Natural killer cell treated with Interleukin-12 subunit alpha and Interleukin-12 subunit beta and Interleukin-15 and Interleukin-18, amount 100 ng/mL, for 72 hours (primary cell): ENCODE results near the gene PRR23C. TPM values are rescaled to one million over a fixed set of nuclear protein-coding genes. Genes with fewer than 3 reads are reported as not detected.
A peak's percentile ranks its signal among the peaks of the same experiment; 100 is the strongest.
"Not testable (repeated sequence)": the region's sequence is repeated elsewhere in the genome, so short reads cannot be mapped to it uniquely, and the experiment has no call there.

ENCODE experiments used
- ATAC-seq, 2 donors: fragments of 150-1000 bp; cut with Tn5 transposase in 1 of 2; sonication (Bioruptor Pico), chemical (Tn5 transposase) in 1 of 2; 2 replicates each; pipeline ENCODE4 v1.10.0; 2021
- DNase-seq: peaks from one replicate; pipeline ENCODE4 v3.0.0; 2022; ENCODE audit warnings: low spot score
- H3K27ac Mint-ChIP-seq, 2 donors: 1 replicate in 1 of 2; 2 replicates in 1 of 2; pipeline ENCODE4 v1.8.0; 2022; ENCODE audit warnings: mixed read lengths in 2 of 2, mild to moderate bottlenecking in 1 of 2, moderate library complexity in 1 of 2
- H3K27me3 Mint-ChIP-seq, 2 donors: 1 replicate in 1 of 2; 2 replicates in 1 of 2; pipeline ENCODE4 v1.8.0; 2022; ENCODE audit warnings: mixed read lengths in 2 of 2
- H3K36me3 Mint-ChIP-seq: one replicate; pipeline ENCODE4 v1.8.0; 2022; ENCODE audit warnings: mixed read lengths
- H3K4me1 Mint-ChIP-seq, 2 donors: 1 replicate in 1 of 2; 2 replicates in 1 of 2; pipeline ENCODE4 v1.8.0; 2022; ENCODE audit warnings: low read depth in 2 of 2, mixed read lengths in 2 of 2, mild to moderate bottlenecking in 1 of 2
- H3K4me3 Mint-ChIP-seq: one replicate; pipeline ENCODE4 v1.8.0; 2022; ENCODE audit warnings: mixed read lengths
- H3K9me3 Mint-ChIP-seq: 2 replicates; pipeline ENCODE4 v1.8.0; 2022; ENCODE audit warnings: mixed read lengths
- total RNA-seq, 2 donors: library from RNA; stranded (reverse); gene quantifications; one replicate each; pipeline ENCODE4 v1.2.3, GENCODE V29; 2022

The PRR23C gene
- total RNA-seq = not detected

GRCh38 chr3:139044366-139045210 is at the start of gene PRR23C:
PRR23C (minus strand) TSS chr3:139044892; CDS start chr3:139044620, 272 bp downstream.
- H3K27ac Mint-ChIP-seq = no peak within 1 kb of the TSS
- H3K36me3 Mint-ChIP-seq = peaks cover 5% of the 10 kb centered on the region
- peak in 1 of 2 donors; percentile 36 for ATAC-seq
- H3K9me3 Mint-ChIP-seq = peaks cover 4% of the 10 kb centered on the region
- H3K4me3 Mint-ChIP-seq = no peak within 1 kb of the TSS
- H3K27me3 Mint-ChIP-seq = peaks cover 0 to 17% of the 10 kb centered on the region in 2 donors
- no peaks in the 10 kb centered on the region for H3K4me1 Mint-ChIP-seq
- DNase-seq = no peak

GRCh38 chr3:139093840-139094239 is 49.1 kb upstream of the PRR23C start:
- no peak for DNase-seq
- no peak overlapping the region for H3K4me3 Mint-ChIP-seq
- no peak for ATAC-seq
- H3K9me3 Mint-ChIP-seq = peaks cover 13% of the 10 kb centered on the region
- H3K27ac Mint-ChIP-seq = no peak overlapping the region
- H3K27me3 Mint-ChIP-seq = peaks cover 23 to 40% of the 10 kb centered on the region in 2 donors
- no peaks in the 10 kb centered on the region for H3K4me1 Mint-ChIP-seq
- no peaks in the 10 kb centered on the region for H3K36me3 Mint-ChIP-seq

- peaks cover 9% of the 10 kb centered on the region for H3K9me3 Mint-ChIP-seq
- H3K4me3 Mint-ChIP-seq = no peak overlapping the region
- ATAC-seq (peak in 1 of 2 donors; percentile 20), DNase-seq (no peak)
- no peaks in the 10 kb centered on the region for H3K36me3 Mint-ChIP-seq
- no peaks in the 10 kb centered on the region for H3K4me1 Mint-ChIP-seq
- peaks cover 9 to 18% of the 10 kb centered on the region in 2 donors for H3K27me3 Mint-ChIP-seq
- H3K27ac Mint-ChIP-seq = no peak overlapping the region
These were observed 44.0 kb upstream of the PRR23C start for GRCh38 chr3:139088462-139089324.

DNA sequence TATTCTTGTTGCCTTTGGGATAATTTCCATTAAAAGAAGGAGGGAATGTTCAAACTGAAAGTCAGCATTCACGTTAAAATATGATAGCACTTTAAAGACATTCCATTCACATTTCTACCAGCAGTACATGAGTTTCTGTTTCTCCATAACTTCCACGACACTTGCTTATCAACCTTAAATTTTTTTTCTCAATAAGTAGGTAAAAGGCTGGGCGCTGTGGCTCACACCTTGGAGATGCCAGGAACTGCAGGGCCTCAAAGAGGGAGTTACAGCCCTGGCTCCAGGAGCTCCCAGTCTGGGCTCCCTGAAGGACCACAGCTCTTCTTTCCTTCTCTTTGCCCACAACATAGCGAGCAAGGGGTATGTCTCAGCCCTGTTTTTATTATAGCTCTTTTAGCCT is 42.9 kb upstream of the PRR23C start:
- no peak for ATAC-seq
- peaks cover 7% of the 10 kb centered on the region for H3K9me3 Mint-ChIP-seq
- no peak for DNase-seq
- no peak overlapping the region for H3K27ac Mint-ChIP-seq
- peaks cover 9 to 16% of the 10 kb centered on the region in 2 donors for H3K27me3 Mint-ChIP-seq
- no peaks in the 10 kb centered on the region for H3K36me3 Mint-ChIP-seq
- no peaks in the 10 kb centered on the region for H3K4me1 Mint-ChIP-seq
- no peak overlapping the region for H3K4me3 Mint-ChIP-seq

DNA sequence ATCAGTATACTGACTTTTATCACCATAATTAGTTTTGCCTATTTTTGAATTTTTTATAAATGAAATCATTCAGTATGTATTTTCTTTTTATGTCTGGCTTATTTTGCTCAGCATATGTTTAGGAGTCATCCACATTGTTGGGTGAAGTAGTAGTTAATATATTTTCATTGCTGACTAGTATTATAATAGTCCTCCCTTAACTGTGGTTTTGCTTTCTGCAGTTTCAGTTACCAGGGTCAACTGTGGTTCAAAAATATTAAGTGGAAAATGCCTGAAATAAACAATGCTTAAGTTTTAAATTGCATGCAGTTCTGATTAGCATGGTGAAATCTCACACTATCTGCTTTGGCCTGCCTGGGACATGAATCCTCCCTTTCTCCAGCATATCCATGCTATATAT is 39.5 kb upstream of the PRR23C start:
- peaks cover 0 to 11% of the 10 kb centered on the region in 2 donors for H3K27me3 Mint-ChIP-seq
- no peak for DNase-seq
- no peak overlapping the region for H3K4me3 Mint-ChIP-seq

DNA sequence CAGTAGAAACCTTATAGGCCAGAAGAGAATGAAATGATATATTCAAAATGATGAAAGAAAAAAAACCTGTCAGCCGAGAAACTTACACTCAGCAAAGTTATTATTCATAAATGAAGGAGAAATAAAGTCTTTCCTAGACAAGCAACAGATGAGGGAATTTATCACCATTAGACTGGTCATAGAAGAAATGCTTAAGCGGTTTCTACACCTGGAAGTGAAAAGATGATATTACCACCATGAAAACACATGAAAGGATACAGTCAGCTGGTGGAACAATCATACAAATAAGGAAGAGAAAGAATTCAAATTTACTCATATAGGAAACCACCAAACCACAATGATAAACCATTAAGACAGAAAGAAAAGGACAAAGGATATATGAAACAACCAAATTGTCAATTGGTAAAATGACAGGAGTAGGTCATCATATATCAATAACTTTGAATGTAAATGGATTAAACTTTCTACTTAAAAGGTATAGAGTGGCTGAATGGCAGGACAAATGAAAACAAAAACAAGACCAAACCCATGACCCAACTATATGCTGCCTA is 29.9 kb upstream of the PRR23C start:
- H3K27ac Mint-ChIP-seq = no peak overlapping the region
- H3K27me3 Mint-ChIP-seq = peaks cover 0 to 30% of the 10 kb centered on the region in 2 donors
- no peaks in the 10 kb centered on the region for H3K4me1 Mint-ChIP-seq
- DNase-seq = no peak
- H3K9me3 Mint-ChIP-seq = peaks cover 11% of the 10 kb centered on the region
- H3K4me3 Mint-ChIP-seq = no peak overlapping the region
- H3K36me3 Mint-ChIP-seq = peaks cover 23% of the 10 kb centered on the region
- ATAC-seq = no peak

More for the DNA sequence above, 39.5 kb upstream of the PRR23C start:
- Mint-ChIP-seq H3K36me3 (no peaks in the 10 kb centered on the region), H3K4me1 (no peaks in the 10 kb centered on the region), H3K27ac (no peak overlapping the region), H3K9me3 (no peaks in the 10 kb centered on the region)
- ATAC-seq = no peak

- no peaks in the 10 kb centered on the region for H3K9me3 Mint-ChIP-seq
- no peak overlapping the region for H3K4me3 Mint-ChIP-seq
- no peaks in the 10 kb centered on the region for H3K36me3 Mint-ChIP-seq
- H3K27ac Mint-ChIP-seq = no peak overlapping the region
- DNase-seq = no peak
- no peak for ATAC-seq
- peaks cover 0 to 2% of the 10 kb centered on the region in 2 donors for H3K27me3 Mint-ChIP-seq
- H3K4me1 Mint-ChIP-seq = no peaks in the 10 kb centered on the region
These were observed 18.2 kb upstream of the PRR23C start for GRCh38 chr3:139062918-139063317.

DNA sequence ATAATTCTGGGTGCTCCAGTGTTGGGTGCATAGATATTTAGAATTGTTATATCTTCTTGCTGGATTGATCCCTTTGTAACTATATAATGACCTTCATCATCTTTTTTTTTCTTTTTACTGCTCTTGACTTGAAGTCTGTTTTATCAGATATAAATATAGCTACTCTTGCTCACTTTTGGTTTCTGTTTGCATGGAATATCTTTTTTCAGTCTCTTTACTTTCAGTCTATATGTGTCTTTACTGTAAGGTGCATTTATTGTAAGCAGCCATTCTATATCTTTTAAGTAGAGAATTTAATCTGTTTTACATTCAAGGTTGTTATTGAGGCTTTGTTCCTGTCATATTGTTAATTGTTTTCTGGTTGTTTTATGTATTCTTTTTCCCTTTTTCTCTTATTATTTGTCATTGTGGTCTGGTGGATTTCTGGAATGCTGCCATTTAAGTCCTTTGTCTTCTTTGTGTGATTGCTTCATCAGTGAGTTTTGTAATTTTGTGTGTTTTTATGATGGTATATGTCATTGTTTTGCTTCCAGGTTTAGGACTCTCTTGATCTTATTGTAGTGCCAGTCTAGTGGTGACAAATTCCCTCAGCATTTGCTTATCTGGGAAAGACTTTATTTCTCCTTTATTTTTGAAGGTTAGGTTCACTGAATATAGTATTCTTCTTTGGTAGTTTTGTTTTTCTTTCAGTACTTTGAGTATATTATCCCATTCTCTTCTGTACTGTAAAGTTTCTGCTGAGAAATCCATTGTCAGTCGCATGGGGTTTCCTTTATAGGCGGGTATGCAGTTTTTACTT is 8.3 kb upstream of the PRR23C start:
- H3K27me3 Mint-ChIP-seq = no peaks in the 10 kb centered on the region
- peaks cover 18% of the 10 kb centered on the region for H3K36me3 Mint-ChIP-seq
- DNase-seq = no peak
- no peaks in the 10 kb centered on the region for H3K4me1 Mint-ChIP-seq
- H3K4me3 Mint-ChIP-seq = no peak overlapping the region
- ATAC-seq = no peak
- H3K27ac Mint-ChIP-seq = no peak overlapping the region
- peaks cover 13% of the 10 kb centered on the region for H3K9me3 Mint-ChIP-seq

DNA sequence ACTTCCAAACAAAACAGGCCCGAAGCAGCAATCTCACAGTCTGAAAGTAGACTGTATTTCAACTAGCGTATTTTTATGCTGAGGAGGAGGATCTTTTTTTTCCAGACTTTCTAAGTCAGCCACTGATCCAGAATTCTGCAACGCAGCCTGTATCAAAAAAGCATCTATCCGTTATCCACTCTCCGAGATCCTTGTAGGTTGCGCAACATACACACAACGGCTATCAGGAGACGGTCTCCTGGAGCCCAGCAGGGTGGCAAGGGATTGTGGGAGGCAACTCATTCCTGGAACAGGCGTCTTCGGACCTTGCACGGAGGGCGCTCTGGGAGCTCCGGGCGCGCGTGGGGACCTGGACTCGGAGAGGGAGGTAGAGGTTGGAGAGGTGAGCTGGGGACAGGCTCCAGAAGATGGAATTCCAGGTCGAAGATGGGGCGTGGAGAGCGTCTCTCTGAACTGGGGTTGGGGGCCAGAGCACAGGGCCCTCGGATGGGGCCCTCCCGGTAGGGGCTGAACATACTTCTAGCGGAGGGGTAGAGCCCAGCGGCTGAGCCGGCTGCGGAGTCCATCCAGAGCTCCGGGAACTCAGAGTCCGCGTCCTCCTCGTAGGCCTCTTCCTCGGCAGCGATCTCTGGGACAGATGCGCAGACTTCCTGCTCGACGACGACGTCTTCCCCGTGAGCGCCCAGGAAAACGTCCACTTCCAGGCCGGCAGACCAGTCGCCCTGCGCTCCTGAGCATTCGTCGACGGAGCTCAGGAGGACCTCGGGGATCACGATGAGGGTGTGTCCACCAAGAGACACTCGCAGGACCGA is 932 bp downstream of the PRR23C start:
- peaks cover 0 to 17% of the 10 kb centered on the region in 2 donors for H3K27me3 Mint-ChIP-seq
- no peaks in the 10 kb centered on the region for H3K4me1 Mint-ChIP-seq
- DNase-seq (no peak), ATAC-seq (no peak)
- peaks cover 5% of the 10 kb centered on the region for H3K36me3 Mint-ChIP-seq
- no peak overlapping the region for H3K4me3 Mint-ChIP-seq
- H3K9me3 Mint-ChIP-seq = peaks cover 4% of the 10 kb centered on the region
- H3K27ac Mint-ChIP-seq = no peak overlapping the region

GRCh38 chr3:139037478-139037877 is 7.2 kb downstream of the PRR23C start:
- peaks cover 0 to 19% of the 10 kb centered on the region in 2 donors for H3K27me3 Mint-ChIP-seq
- DNase-seq = no peak
- H3K36me3 Mint-ChIP-seq = no peaks in the 10 kb centered on the region
- H3K4me1 Mint-ChIP-seq = no peaks in the 10 kb centered on the region
- no peak overlapping the region for H3K27ac Mint-ChIP-seq
- H3K4me3 Mint-ChIP-seq = no peak overlapping the region
- peaks cover 8% of the 10 kb centered on the region for H3K9me3 Mint-ChIP-seq
- no peak for ATAC-seq

DNA sequence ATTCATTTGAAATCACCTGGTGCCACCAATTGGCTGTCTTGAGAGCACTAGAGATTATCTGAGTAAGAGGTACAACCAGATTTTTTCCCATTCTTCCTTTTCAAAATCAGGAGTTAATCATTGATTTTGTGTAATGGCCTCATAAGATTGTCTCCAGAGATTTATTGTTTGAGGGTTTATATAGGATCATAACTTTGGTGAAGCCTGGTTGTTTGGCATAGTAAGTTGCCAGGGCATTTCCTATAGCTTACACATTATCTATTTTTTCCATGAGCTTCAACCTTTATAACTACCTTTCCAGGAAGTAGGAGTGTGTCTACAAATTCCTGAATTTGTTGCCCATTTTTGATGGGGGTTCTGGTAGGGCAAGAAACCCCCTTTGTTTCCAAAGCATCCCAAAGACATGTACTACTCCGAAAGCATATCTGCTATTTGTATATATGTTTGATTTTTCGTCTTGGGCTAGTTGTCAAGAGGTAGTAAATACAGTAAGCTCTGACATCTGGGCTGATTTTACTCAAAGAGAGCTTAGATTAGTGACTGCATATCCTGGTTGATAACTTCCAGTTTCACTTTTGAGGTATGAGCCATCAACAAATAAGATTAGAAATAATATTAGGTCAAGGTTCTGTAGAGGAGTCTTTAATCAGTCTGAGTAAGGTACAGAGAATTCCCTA is 12.2 kb downstream of the PRR23C start:
- peaks cover 9% of the 10 kb centered on the region for H3K36me3 Mint-ChIP-seq
- no peak overlapping the region for H3K4me3 Mint-ChIP-seq
- no peak for DNase-seq
- no peaks in the 10 kb centered on the region for H3K4me1 Mint-ChIP-seq
- peaks cover 11% of the 10 kb centered on the region for H3K9me3 Mint-ChIP-seq
- peaks cover 0 to 14% of the 10 kb centered on the region in 2 donors for H3K27me3 Mint-ChIP-seq
- no peak for ATAC-seq
- H3K27ac Mint-ChIP-seq = no peak overlapping the region

DNA sequence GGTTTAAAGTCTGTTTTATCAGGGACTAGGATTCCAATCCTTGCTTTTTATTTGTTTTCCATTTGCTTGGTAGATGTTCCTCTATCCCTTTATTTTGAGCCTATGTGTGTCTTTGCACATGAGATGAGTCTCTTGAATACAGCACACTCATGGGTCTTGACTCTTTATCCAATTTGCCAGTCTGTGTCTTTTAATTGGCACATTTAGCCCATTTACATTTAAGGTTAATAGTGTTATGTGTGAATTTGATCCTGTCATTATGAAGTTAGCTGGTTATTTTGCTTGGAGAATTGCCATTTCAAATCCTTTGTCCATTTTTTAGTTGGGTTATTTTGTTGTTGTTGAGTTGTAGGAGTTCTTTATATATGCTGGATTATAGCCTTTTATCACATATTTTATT is 14.1 kb downstream of the PRR23C start:
- Mint-ChIP-seq H3K9me3 (peaks cover 10% of the 10 kb centered on the region), H3K27me3 (peaks cover 0 to 14% of the 10 kb centered on the region in 2 donors)
- not testable (repeated sequence) for H3K27ac Mint-ChIP-seq, H3K36me3 Mint-ChIP-seq, ATAC-seq, H3K4me1 Mint-ChIP-seq, DNase-seq, H3K4me3 Mint-ChIP-seq
